Parathyroid adenoma (tissue), 2 donors: ENCODE results near the gene TENM4.
A peak's percentile ranks its signal among the peaks of the same experiment; 100 is the strongest.

Source experiments
- H2AFZ ChIP-seq: fragments of 300-600 bp; sonication (generic); one replicate; pipeline ENCODE4 v1.7.0; 2017; ENCODE audit warnings: antibody characterized with exemption, mild to moderate bottlenecking
- H3K27ac ChIP-seq: fragments of 300-600 bp; sonication (generic); one replicate; pipeline ENCODE4 v1.7.0; 2017
- H3K27me3 ChIP-seq: fragments of 300-600 bp; sonication (generic); one replicate; pipeline ENCODE4 v1.7.0; 2017; ENCODE audit warnings: low read length; ENCODE audit not compliant: control insufficient read depth, insufficient read depth
- H3K36me3 ChIP-seq: fragments of 300-600 bp; sonication (generic); one replicate; pipeline ENCODE4 v1.7.0; 2017; ENCODE audit warnings: low read length; ENCODE audit not compliant: control insufficient read depth, insufficient read depth
- H3K4me1 ChIP-seq: fragments of 300-600 bp; sonication (generic); one replicate; pipeline ENCODE4 v1.7.0; 2017; ENCODE audit warnings: control low read depth
- H3K4me2 ChIP-seq: fragments of 300-600 bp; sonication (generic); one replicate; pipeline ENCODE4 v1.7.0; 2017; ENCODE audit warnings: low read length
- H3K4me3 ChIP-seq: fragments of 300-600 bp; sonication (generic); one replicate; pipeline ENCODE4 v1.7.0; 2017; ENCODE audit warnings: low read depth, low read length
- H3K79me2 ChIP-seq: fragments of 300-600 bp; sonication (generic); one replicate; pipeline ENCODE4 v1.7.0; 2017; ENCODE audit warnings: control low read depth
- H3K9ac ChIP-seq: fragments of 300-600 bp; sonication (generic); one replicate; pipeline ENCODE4 v1.7.0; 2017; ENCODE audit warnings: mild to moderate bottlenecking
- H3K9me3 ChIP-seq: fragments of 300-600 bp; sonication (generic); one replicate; pipeline ENCODE4 v1.7.0; 2017; ENCODE audit warnings: low read length; ENCODE audit not compliant: control insufficient read depth
- CTCF ChIP-seq: fragments of 300-600 bp; sonication (generic); IDR thresholded peaks from one replicate; pipeline ENCODE4 v1.7.0; 2017; ENCODE audit warnings: antibody characterized with exemption, mild to moderate bottlenecking
- donor health status: primary hyperparathyroidism.

Gene TENM4

GRCh38 chr11:79167510-79168188 lies 273.2 kb downstream of the TENM4 start:
- no peaks in the 10 kb centered on the region for H3K4me1 ChIP-seq
- no peaks in the 10 kb centered on the region for H3K79me2 ChIP-seq
- H3K4me2 ChIP-seq = no peak overlapping the region
- H3K9me3 ChIP-seq = no peaks in the 10 kb centered on the region
- H3K4me3 ChIP-seq = no peak overlapping the region
- no peak overlapping the region for H3K27ac ChIP-seq
- H3K36me3 ChIP-seq = no peaks in the 10 kb centered on the region
- no peaks in the 10 kb centered on the region for H3K27me3 ChIP-seq
- H2AFZ ChIP-seq = no peak overlapping the region
- no peak overlapping the region for H3K9ac ChIP-seq
- TF ChIP-seq CTCF = no peak

GRCh38 chr11:79165908-79166307 lies 274.9 kb downstream of the TENM4 start:
- Histone ChIP-seq H2AFZ (no peak overlapping the region), H3K27ac (no peak overlapping the region), H3K9ac (no peak overlapping the region), H3K9me3 (no peaks in the 10 kb centered on the region), H3K27me3 (no peaks in the 10 kb centered on the region), H3K4me2 (no peak overlapping the region), H3K79me2 (no peaks in the 10 kb centered on the region), H3K36me3 (no peaks in the 10 kb centered on the region), H3K4me1 (no peaks in the 10 kb centered on the region), H3K4me3 (no peak overlapping the region)
- TF ChIP-seq CTCF = no peak

GRCh38 chr11:79160791-79161403 lies 279.9 kb downstream of the TENM4 start:
- no peak overlapping the region for H3K4me3 ChIP-seq
- no peak overlapping the region for H3K4me2 ChIP-seq
- no peak overlapping the region for H3K9ac ChIP-seq
- H3K36me3 ChIP-seq = no peaks in the 10 kb centered on the region
- TF ChIP-seq CTCF = peak; percentile 31
- no peaks in the 10 kb centered on the region for H3K4me1 ChIP-seq
- H3K27me3 ChIP-seq = no peaks in the 10 kb centered on the region
- no peak overlapping the region for H2AFZ ChIP-seq
- H3K27ac ChIP-seq = no peak overlapping the region
- H3K79me2 ChIP-seq = no peaks in the 10 kb centered on the region
- no peaks in the 10 kb centered on the region for H3K9me3 ChIP-seq

- Histone ChIP-seq H3K4me1 (no peaks in the 10 kb centered on the region), H2AFZ (no peak overlapping the region), H3K27ac (no peak overlapping the region), H3K9me3 (no peaks in the 10 kb centered on the region), H3K9ac (no peak overlapping the region), H3K27me3 (no peaks in the 10 kb centered on the region), H3K79me2 (no peaks in the 10 kb centered on the region), H3K4me2 (no peak overlapping the region), H3K36me3 (no peaks in the 10 kb centered on the region), H3K4me3 (no peak overlapping the region)
- TF ChIP-seq CTCF = no peak
These were observed 281.0 kb downstream of the TENM4 start for GRCh38 chr11:79159657-79160450.
